HEK293 (cell line): ENCODE results near the gene HSP90AA1.

ENCODE experiments used
- BCL11B ChIP-seq: fragments of 450-650 bp; formaldehyde crosslinking; IDR thresholded peaks from 2 replicates; pipeline ENCODE4 v1.5.1; 2016; ENCODE audit warnings: low read depth, missing biosample characterization, missing genetic modification characterization
- CTCF ChIP-seq: fragments of 450-650 bp; formaldehyde crosslinking; IDR thresholded peaks from 2 replicates; pipeline ENCODE4 v1.5.1; 2016; ENCODE audit warnings: missing biosample characterization, missing genetic modification characterization
- ELK4 ChIP-seq: IDR thresholded peaks from 2 replicates; pipeline ENCODE4 v1.6.1; 2011; ENCODE audit warnings: mild to moderate bottlenecking, low read depth, low read length, borderline replicate concordance
- SP2 ChIP-seq: fragments of 450-650 bp; formaldehyde crosslinking; IDR thresholded peaks from 2 replicates; pipeline ENCODE4 v1.5.1; 2016; ENCODE audit warnings: missing biosample characterization, missing genetic modification characterization
- TCF7L2 ChIP-seq: IDR thresholded peaks from 2 replicates; pipeline ENCODE4 v1.6.1; 2011; ENCODE audit warnings: low read depth, mild to moderate bottlenecking, inconsistent platforms, low read length, moderate library complexity, borderline replicate concordance
- TRIM28 ChIP-seq: IDR thresholded peaks from 2 replicates; pipeline ENCODE4 v1.6.1; 2011; ENCODE audit warnings: low read length, control low read depth, borderline replicate concordance
- ZNF600 ChIP-seq: fragments of 450-650 bp; formaldehyde crosslinking; IDR thresholded peaks from 2 replicates; pipeline ENCODE4 v1.5.1; 2016; ENCODE audit warnings: missing biosample characterization, missing genetic modification characterization
- ZNF645 ChIP-seq: fragments of 450-650 bp; formaldehyde crosslinking; IDR thresholded peaks from 2 replicates; pipeline ENCODE4; 2016; ENCODE audit warnings: missing biosample characterization, missing genetic modification characterization

GRCh38 chr14:102052522-102052921, 34.3 kb downstream of the HSP90AA1 start:
- no peak for TF ChIP-seq ZNF600 (tag by site-specific recombination)
- TF ChIP-seq ZNF645 (tag by site-specific recombination) = no peak
- TF ChIP-seq ELK4 = no peak
- TF ChIP-seq CTCF (tag by site-specific recombination) = no peak
- no peak for TF ChIP-seq SP2 (tag by site-specific recombination)
- no peak for TF ChIP-seq TCF7L2
- no peak for TF ChIP-seq TRIM28
- no peak for TF ChIP-seq BCL11B (tag by site-specific recombination)
